Measurements from ENCODE around the gene ID3.

Gene ID3

DNA sequence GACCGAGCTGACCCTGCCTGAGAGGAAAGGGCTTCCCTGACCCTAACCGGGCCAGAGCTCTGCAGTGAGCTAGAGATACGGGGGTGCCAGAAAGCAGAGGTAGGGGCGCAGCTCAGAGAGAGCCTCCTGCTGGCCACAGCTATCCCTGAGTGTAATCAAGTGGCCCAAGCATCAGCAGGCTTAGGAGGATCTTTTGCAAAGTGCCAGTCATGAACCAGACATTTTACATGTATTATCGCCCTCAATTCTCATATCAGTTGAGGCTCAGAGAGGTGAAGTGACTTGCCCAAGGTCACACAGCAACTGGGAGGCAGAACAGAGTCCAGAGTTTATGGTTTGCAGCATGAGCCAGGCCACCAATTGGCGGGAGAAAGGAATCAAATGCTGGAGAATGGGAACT is 7.0 kb upstream of the ID3 start:
- TF ChIP-seq, protein P1, sequence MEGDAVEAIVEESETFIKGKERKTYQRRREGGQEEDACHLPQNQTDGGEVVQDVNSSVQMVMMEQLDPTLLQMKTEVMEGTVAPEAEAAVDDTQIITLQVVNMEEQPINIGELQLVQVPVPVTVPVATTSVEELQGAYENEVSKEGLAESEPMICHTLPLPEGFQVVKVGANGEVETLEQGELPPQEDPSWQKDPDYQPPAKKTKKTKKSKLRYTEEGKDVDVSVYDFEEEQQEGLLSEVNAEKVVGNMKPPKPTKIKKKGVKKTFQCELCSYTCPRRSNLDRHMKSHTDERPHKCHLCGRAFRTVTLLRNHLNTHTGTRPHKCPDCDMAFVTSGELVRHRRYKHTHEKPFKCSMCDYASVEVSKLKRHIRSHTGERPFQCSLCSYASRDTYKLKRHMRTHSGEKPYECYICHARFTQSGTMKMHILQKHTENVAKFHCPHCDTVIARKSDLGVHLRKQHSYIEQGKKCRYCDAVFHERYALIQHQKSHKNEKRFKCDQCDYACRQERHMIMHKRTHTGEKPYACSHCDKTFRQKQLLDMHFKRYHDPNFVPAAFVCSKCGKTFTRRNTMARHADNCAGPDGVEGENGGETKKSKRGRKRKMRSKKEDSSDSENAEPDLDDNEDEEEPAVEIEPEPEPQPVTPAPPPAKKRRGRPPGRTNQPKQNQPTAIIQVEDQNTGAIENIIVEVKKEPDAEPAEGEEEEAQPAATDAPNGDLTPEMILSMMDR (IDR thresholded peaks at IDR 0.05): no peak

DNA sequence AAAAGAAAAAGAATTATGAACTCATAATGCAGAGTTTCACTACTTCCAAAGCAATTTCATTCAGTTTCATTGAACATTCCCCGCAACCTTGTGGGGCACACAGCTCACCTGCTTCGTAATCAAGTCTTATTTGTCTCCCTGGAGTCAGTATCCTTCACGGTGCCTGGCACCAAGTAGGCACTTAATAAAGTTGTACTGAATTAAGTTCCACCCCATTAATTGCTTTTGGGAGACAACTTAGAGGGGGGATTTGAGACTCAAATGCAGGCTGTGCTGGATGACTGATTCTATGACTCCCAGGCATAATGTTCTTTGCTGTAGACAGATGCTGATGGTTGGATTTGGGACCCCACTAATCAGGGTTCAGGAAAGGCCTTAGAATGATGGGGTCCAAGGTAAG is 6.5 kb upstream of the ID3 start:
- TF ChIP-seq, protein P1 (IDR thresholded peaks at IDR 0.05): no peak

DNA sequence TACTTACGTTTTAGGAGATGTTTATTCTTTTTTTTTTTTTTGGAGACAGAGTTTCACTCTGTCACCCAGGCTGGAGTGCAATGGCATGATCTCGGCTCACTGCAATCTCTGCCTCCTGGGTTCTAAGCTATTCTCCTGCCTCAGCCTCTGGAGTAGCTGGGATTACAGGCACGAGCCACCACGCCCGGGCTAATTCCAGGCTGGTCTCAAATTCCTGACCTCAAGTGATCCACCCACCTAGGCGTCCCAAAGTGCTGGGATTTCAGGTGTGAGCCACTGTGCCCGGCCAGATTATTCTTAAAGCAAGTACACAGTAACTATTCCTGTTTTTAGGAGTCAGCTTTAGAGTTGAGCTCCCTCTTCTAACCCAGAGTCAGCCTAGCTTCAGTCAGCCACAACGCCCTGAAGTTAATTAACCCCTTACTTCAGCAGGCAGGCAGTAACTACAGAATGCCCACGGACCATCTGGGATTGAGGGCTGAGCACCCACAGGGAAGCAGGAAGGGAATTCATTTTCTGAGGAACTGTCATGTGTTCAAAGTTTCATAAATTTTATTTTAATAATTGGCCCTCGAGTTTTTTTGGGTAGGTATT is 5.3 kb upstream of the ID3 start:
- TF ChIP-seq, protein P1 (IDR thresholded peaks at IDR 0.05): no peak

DNA sequence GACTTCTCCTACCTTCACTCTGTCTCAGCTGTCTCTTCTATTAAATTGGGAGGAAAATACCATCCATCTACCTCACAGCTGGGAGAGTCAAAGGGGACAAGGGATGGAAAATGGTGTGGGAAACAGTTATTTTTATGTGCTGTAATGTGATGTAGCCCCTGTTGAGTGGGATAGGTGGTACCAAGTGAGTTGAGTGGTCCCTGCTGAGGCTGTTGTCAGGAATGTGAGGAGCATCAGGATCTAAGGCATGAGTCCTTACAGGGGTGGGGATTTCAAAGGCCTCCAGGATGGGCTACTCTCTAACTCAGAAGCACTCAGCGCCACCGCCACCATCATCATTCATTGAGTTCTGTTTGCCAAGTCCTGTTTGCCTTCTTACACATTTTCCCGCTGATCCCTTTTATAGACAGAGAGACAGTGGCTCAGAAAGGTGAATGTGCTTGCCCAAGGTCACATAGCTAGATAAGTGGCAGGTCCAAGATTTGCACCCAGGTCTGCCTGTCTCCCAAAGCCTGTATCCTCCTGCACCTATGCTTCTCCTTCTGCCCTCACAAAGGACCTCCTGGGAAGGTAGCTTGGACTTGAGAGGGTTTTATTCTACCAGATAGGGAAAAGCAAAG is 4.6 kb upstream of the ID3 start:
- TF ChIP-seq, protein P1 (IDR thresholded peaks at IDR 0.05): no peak

DNA sequence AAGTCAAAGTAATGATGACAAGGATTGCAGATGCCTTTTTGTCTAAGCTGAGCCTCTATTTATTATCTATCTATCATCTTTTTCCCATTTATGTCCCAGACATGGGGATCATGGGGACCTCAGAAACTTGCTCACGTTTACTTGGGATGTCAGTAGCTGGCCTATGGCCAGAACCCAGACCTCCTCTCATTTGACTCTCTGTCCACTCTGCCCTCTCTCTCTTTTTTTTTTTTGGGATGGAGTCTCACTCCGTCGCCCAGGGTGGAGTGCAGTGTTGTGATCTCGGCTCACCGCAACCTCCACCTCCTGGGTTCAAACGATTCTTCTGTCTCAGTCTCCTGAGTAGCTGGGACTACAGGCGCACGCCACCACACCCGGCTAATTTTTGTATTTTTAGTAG is 3.7 kb upstream of the ID3 start:
- TF ChIP-seq, protein P1 (IDR thresholded peaks at IDR 0.05): no peak

GRCh38 chr1:23562137-23562876 is 3.0 kb upstream of the ID3 start:
- TF ChIP-seq, protein P1 (IDR thresholded peaks at IDR 0.05): no peak

DNA sequence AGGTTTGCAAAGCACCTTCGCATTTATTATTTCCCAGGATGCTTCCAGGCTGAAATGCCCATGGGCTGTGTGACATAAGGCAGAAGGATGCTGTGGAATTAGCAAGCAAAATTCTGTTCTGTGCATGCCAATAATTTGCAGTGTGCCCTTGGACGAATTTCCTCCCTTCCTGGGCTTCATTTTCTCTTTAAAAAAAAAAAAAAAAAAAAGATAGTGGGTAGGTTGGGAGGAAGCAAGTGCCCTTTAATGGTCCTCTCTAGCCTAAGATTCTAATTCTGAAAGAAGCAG is 2.5 kb upstream of the ID3 start:
- TF ChIP-seq, protein P1 (IDR thresholded peaks at IDR 0.05): no peak

Data from LNCAP (cell line).